GM20431 (cell line): ENCODE data around the gene PIPOX.
"Not testable (repeated sequence)": the region's sequence is repeated elsewhere in the genome, so short reads cannot be mapped to it uniquely, and the experiment has no call there.

Experiments used
- in situ Hi-C: fragments of 300-500 bp; cut with MseI, MboI; formaldehyde crosslinking; loops from one replicate; pipeline ENCODE4 v1.15.0; 2020; ENCODE audit warnings: low sequenced_read_pairs; ENCODE audit not compliant: unreplicated experiment

The PIPOX gene

DNA sequence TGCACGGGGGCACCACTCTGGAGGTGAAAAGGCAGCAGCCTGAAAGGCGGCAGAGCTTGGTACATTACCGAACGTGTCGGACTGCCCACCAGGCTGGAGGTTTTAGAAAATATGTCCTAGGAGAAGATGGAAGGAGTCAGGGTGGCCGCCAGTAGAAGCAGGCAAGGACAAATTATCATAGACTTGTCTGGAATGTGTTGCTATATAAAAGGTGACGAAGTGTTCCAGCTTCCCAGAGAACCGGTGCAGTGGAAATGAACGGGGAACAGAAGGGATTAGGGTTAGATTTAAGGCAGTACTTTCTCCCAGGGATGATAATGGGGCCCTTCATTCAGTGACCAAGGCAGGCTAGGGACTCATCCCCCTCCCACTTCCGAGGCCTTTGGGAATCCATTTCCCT is 27.4 kb downstream of the PIPOX start:
- in situ Hi-C loops: no loop called here

DNA sequence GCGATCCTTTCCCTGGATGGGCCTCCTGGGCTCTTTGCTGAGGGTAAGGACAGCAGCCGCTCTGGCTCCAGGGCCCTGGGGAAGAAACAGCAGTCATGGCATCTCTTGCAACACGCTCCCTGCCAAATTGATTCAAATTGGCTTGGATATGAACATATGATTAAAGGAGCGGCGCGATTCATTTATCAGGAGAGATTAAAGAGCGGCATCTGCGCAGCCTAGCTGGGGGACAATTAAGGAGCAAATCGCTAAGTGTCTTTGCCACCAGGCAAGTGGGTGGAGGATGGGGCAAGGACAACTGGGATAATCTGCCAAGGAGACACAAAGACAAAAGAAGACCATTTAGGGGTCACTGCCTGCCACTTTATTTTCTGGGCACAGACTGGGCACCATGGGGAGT is 27.8 kb downstream of the PIPOX start:
- in situ Hi-C loops: no loop called here

DNA sequence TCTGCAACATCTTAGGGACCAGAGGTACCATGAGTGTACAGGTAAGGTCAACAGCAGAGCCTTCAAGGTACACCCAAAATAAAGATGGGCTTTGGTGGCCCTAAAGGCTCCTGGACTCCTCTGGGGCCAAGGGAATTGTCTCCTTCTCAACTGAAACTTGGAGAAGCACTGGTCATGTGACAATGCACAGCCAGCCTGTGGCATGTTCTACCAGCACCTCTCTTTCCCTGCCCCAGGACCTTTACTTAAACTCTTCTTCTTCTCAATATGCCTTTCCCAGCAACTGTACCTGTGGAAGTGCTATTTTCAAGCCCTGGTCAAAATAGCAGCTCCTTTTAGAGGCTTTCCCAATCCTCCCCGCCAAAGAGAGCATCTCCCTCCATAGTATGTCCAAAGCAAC is 28.4 kb downstream of the PIPOX start:
- in situ Hi-C loops: no loop called here

- in situ Hi-C loops: no loop called here
These were observed 30.1 kb downstream of the PIPOX start for GRCh38 chr17:29073045-29073444.

GRCh38 chr17:29073520-29073919 is 30.6 kb downstream of the PIPOX start:
- in situ Hi-C loops: no loop called here

DNA sequence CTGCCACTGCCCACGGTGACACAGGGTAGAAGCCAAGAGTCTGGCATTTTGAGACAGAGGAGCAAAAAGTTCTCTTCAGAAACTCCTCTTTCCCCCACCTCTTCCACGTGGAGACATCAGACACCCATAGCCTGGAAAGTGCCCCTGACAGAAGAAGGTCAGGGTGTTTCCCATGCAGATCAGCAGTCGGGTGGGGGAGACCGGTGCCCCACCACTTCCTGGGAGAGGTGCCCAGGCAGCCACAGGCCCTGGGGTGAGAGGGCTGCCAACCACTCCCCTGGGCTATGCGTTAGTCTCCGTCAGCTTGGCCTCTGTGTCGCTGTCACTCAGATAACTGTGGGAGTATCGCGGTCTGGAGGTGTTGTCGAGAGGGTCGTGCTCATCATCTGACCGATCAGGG is 31.5 kb downstream of the PIPOX start:
- in situ Hi-C loops: no loop called here

DNA sequence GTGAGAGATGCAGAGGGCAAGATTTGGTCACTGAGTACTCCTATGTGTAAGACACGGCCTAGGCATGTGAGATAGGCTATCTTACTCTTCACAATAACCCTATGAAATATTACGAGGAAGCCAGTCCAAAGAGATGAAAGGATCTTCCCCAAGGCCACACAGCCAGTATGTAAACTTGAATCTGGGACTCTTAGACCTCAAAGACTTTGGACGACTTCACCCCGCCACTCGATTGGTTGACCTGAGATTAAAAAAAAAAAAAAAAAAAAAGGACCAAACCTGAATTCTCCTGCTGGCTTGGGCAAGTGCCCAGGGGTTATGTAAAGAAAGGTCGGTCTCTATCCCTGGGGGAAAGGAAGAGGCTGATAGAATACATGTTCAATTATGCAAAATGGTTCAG is 33.1 kb downstream of the PIPOX start:
- in situ Hi-C loops: no loop called here

- in situ Hi-C loops: no loop called here
These were observed 33.8 kb downstream of the PIPOX start for GRCh38 chr17:29076722-29077121.

GRCh38 chr17:29077320-29077719 is 34.4 kb downstream of the PIPOX start:
- in situ Hi-C loops: no loop called here

DNA sequence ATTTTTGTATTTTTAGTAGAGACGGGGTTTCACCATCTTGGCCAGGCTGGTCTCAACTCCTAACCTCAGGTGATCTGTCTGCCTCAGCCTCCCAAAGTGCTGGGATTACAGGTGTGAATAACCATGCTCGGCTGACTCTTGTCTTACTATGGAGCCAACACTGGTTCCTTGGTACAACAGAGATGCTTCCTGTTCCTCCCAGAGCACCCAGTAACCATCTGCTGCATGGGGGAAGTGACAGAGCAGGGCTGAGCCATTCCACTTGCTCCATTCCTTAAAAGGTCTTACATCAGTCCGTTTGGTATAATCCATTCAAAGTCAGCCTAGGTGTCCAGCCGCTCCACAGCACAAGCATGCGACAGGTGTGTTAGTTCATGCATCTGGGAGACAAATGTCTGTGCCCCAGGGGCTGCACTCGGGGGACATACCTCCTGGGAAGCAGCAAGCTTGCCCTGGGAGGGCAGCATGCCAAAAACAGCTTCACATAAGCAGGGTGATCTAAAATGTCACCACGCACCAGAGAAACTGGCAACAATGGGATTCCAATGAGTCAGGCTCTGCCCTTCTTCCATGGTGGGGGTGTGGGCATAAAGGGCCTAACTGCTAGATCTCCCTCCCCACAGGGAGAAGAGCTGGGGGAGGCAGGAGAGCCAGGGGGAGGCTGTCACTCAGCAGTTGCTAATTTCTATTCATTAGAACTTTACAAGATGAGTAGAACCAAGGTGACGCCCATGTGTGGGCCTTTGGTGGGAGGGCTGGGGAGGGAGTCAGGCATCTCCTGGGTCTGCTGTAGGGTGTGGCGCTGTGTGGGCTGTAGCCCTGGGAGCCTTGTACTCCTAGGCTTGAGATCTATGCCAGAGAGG is 35.5 kb downstream of the PIPOX start:
- in situ Hi-C loops: no loop called here

DNA sequence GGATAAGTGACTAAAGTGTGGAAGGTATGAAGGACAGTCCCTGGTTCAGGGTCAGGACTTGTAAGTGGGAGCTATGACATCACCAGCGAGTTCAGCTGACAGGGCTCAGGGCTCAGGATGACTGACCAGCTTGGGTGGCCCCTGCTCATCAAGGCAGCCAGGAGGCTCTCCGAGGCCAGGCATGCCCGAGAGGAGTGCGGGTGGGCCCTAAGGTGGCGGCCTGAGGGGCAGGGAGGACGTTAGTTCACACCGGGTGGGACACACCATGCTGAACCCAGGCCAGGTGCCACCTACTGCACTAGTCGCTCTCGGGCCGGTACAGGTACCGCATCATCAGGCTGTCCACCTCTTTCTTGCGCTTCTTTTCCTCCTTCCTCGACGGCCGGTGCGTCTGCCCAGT is 36.5 kb downstream of the PIPOX start:
- in situ Hi-C loops: no loop called here

- in situ Hi-C loops: no loop called here
These were observed 36.9 kb downstream of the PIPOX start for GRCh38 chr17:29079887-29080286.

DNA sequence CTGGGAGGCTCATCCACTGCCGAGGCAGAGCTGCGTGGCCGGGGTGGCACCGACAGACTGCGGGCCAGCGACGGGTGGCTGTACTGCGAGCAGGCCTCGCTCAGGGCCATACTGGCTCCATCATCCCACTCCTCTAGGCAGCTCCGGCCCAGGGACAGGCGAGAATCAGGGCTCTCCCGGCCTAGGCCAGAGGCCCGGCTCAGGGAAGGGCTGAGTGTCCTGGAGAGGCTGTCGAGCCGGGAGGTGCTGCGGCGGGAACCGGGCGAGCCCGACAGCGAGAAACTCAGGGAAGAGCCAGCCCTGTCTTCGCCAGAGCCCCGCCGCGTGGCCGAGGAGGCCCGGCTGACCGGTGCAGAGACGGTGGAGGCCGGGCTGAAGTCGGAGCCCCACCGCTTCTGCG is 37.4 kb downstream of the PIPOX start:
- in situ Hi-C loops: no loop called here

- in situ Hi-C loops: no loop called here
These were observed 38.0 kb downstream of the PIPOX start for GRCh38 chr17:29080965-29081364.

GRCh38 chr17:29084541-29085146 is 41.7 kb downstream of the PIPOX start:
- in situ Hi-C loops: no loop called here

GRCh38 chr17:29085223-29085622 is 42.3 kb downstream of the PIPOX start:
- in situ Hi-C loops: no loop called here

GRCh38 chr17:29086628-29087332 is 43.8 kb downstream of the PIPOX start:
- in situ Hi-C loops: no loop called here

DNA sequence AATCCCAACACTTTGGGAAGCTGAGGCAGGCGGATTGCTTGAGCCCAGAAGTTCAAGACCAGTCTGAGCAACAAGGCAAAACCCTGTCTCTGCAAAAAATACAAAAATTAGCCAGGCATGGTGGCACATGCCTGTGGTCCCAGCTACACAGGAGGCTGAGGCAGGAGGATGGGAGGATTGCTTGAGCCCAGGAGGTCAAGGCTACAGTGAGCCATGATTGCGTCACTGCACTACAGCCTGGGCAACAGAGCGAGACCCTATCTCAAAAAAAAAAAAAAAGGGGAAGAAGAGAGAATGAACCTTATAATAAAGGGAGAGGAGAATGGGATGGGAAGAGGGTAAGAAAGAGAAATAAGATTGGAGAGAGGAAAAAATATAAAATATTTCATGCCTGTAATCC is 45.8 kb downstream of the PIPOX start:
- in situ Hi-C loops: not testable (repeated sequence)

DNA sequence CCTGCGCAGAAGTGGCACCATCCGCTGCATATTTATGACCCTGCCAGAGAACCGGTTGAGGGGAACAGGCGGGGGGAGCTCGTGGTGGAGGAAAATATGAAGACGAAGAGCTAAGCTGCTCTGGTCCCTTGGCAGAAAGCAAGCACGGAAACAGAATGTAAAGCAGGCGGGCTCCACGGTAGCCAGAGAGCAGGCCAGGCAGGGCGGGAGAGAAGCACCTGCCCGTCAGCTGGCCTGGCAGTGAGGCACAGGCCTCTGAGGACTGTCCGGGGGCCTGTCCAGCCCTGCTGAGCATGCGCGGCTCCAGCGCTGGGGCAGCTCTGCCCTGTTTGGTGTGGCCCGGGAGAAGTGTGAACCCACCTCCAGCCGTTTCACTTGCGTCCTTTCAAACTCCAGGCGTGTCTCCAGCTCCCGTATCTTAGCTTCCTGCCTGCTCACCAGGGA is 46.7 kb downstream of the PIPOX start:
- in situ Hi-C loops: no loop called here

DNA sequence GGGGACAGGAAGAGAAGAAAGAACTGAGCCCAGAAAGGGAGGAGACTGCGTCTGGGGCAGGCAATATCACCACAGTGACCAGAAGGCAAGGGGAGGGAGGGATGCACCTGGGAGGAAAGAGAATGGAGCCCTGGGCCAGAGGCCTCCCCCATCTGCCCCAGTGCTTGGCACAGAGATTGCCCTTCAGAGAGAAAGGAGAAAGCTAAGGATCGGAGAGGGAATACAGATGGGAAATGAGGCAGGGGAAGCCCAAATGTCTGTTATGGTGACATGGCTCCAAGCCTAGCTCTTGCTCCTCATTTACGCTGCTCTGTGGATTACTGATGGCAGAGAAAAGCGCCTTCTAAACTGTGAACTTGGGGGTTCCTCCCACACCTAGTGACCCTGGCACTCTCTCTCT is 47.2 kb downstream of the PIPOX start:
- in situ Hi-C loops: no loop called here
